Activated CD4-positive, CD25-positive, alpha-beta regulatory T cell treated with anti-CD3 and anti-CD28 coated beads, Interleukin-2, amount 50 U/mL, for 72 hours (primary cell): ENCODE results near the gene ADPRS.

Source experiments
- DNase-seq: peaks from one replicate; pipeline ENCODE4 v3.0.0; 2021

Gene ADPRS

DNA sequence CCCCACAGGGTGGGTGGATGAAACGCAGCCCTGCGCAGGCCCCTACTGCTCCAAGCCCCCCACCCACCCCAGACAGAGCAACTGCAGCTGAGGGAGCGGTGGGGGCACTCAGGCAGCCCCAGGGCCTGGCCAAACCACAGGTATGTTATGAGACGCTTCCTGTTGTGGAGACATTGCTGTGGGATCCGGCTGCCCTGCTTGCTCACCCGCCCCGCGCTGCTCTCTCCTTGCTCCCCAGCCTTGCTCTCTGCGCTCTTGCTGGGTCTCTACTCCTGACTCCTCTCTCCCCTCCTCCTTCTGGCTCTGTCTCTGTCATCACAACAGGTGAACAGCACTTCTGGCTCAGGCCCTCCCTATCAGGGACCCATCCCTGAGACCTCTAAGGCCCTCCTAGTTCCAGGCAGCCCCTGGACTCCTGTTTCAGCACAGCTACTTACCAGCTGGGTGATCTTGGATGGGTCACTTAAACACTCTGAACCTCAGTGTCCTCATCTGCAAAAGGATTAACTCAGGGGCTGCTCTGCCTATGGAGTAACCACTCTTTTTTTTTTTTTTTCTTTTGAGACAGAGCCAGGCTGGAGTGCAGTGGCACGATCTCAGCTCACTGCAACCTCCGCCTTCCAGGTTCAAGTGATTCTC lies 20.5 kb downstream of the ADPRS start:
- no peak for DNase-seq

DNA sequence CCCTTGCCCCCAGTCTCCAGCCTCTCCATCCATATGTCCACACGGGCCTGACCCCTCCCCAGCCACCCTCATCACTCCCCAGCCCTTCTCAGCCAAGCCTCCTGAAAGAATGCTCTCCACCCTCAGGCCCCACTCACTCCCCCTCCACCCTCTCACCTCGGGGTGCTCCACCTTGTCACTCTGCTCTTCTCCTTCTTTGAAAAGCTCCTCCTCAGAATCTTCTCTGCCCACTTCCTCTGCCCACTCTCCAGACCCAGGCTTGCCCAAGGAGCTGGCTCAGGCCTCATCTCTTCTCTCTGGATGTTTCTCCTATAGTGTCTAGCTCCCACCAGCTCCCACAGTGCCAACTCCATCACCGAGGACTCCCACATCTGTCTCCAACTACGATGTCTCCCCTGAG lies 22.5 kb downstream of the ADPRS start:
- DNase-seq: no peak

DNA sequence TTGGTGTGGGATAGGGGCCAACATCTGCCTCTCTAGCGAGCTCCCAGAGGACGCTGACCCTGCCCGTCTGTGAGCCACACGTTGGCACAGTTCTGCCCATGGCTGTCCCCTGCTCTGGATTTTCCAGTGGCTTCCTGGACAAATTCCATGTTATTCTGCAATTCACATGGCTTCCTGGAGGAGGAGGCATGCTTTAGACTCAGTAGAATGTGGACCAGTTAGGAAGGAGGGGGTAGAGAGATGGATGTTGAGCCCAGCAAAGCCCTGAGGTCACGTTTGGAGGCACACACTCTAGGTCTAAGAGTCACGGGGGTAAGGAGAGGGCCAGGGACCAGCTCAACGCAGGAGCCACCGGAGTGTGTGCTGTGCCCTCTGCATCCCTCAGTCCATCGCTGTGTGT lies 24.1 kb downstream of the ADPRS start:
- DNase-seq: no peak

DNA sequence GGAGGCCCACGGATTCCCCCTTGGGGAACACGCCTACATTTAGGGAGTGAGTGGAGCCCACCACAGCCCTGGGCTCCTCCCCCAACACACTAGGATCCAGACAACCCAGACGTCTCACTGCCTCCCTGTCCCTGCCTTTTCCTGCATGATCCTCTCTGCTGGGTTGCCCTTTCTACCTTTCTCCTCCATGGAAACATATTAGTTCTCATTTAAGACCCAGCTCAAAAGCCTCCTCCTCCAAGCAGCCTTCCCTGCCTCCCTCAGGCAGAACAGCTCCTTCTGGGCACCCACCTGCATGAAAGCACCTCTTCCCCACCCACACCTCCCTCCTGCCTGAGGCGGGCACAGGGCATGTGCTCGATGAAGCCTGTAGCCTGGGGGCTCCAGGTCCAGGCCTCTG lies 25.7 kb downstream of the ADPRS start:
- DNase-seq: no peak

DNA sequence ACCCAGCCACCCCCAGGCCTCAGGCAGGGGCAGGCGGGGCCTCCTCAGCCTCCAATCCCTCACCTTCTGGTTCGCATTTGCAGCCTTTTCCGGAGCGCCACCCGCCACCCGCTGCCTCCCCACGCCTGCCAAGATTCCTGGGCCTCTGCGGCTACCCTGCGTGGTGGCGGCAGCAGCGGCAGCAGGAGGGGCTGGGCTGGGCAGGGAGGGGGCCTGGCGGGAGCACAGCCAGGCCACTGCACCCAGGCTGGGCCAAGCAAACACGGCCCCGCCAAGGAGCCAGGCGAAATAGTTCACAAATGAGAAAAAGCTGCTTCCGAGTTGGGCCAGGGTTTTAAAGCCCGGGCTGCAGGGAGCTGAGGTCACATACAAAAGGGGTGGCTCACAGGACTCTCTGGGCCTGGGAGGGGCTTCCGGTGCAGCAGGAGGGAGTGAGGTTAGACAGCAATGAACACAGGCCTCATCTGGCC lies 26.5 kb downstream of the ADPRS start:
- DNase-seq: no peak

DNA sequence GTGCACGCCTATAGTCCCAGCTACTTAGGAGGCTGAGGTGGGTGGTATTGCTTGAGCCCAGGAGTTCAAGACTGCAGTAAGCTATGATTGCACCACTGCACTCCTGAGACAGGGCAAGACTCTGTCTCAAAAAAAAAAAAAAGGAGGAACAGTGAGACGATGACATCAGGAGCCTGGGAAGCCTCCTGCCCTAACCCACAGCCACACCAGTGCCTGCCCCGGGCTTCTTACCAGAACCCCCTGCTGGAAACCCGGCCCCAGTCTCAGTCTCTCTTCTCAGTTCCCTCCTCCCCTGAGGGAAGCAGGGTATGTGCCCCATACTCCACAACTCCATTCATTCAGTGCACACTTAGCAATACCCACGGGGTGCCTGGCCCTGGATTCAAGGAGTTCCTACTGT lies 27.2 kb downstream of the ADPRS start:
- DNase-seq: no peak

DNA sequence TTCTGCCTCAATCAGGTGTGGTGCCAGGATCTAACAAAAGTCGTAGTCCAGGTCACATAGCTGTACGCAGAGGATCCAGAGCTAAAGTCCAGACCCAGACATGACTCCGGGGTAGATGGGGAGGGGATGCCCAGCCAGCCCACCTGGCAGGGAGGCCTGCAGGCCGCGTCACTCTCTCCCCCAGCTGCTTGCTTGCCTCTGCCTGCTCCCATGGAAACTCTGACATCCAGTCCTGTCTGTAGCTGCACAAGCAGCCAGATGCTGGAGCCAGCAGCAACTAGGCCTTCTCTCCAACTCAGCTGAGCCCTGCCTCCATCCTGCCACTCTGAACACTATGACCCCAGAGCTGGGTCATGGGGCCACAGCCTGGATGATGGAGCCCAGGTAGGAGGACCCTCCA lies 28.2 kb downstream of the ADPRS start:
- DNase-seq: no peak

DNA sequence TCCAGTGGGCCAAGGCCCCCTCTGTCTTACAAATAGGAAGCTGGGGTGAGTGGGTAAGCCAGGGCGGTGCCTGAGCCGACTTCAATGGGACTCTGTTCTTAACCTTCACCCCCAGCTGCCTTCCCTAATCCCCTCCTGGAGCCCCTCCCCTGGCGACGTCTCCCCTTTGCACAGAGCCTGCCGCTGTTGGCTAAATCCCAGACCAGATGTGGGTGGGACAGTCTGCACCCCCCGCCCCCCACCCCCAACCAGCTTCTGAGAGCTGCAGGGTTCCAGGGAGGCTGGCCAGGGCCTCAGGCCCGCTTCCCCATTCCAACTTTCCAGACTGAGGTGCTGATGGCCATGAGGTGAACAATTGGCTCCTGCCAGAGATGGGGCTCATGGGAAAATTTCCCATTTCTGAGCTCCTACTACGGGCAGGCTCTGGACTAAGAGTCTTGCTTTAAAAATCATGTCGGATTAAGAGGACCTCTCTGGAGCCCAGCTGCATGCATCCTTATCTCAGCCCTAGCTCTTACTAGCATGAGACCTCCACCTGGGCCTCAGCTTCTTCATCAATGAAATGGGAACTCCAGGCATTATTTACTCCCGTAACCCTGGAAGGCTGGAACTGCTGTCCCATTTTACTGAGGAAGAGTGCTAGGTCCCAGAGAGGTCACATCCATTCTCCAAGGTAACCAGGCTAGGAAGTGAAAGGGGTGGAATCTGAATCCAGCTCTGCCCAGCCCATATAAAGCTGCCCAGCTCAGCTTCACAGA lies 29.9 kb downstream of the ADPRS start:
- no peak for DNase-seq

DNA sequence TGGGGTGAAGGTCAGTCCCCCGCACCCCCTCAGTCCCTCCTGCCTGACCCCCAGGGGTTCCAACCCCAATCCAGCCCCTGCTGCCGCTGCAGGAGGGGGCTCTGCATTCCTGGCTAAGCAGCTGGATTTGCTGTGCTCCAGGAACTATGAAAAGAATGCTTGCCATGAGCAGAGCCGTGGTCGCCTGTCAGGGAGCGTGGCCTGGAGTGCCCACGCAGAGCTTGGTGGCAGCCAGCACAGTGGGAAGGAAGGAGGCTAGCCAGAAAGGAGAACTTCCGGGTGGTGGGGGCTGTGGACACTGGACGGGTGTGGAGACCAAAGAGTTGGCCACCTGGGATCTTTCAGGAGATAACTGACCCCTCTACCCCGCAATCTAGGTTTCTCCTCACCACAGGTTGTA lies 30.8 kb downstream of the ADPRS start:
- no peak for DNase-seq

DNA sequence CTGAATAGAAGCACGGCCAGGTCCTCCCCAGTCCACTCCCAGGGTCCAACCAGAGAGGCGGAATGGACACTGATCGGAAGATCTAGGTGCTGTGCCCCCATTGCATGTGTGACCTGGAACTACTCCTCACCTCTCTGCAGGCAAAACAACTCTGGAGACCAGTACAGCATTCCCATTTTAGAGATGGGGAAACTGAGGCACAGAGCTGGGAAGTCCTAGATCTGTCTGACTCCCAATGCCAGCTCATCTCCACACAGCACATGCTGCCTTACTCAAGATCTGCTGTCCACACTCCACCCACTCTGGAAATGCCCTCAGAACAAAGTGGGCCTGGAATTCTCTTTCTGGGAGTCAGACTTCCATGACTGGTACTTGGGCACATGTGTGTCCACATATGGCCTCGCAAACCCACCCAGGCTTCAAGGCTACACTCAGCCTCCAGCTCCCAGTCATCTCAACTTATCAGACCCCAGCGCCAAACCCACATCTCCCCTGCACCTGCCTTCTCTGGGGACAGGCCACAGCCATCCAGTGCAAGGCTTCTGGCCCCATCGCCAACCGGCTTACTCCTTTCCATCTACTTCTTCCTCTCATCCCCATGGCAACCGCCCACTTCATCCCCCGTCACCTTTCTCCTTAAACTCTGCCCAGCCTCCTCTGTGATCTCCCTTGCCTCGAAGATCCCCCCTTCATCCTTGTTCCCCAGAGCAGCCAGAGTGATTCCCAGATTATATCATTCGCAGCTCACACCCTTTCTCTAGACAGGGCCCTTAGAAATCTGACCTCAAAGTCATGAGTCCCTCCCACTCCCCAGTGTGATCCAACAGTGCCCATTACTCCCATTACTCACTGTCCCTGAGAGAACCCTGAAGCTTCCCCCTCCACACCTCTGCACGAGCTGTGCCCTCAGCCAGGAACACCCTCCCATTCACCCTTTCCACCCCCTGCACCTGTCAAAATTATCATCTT lies 33.7 kb downstream of the ADPRS start:
- DNase-seq: no peak

DNA sequence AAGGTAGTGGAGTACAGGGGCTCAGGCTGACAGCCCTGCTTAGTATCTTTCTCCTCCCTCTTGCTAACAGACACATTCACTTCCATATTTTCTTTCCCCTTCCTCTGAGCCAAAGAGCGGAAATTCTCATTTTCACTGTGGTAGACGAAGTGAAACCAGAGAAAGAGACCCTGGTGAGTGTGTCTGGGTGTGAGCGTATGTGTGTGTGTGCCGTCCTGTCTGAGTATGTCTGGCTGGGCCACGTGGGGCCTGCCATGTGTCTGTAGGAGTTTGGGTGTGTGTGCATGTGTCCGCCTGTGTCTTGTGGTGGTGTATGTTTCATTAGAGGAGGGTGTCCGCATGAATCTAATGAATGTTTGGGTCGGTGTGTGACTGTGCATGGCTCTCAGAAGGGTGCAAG lies 34.7 kb downstream of the ADPRS start:
- no peak for DNase-seq

DNA sequence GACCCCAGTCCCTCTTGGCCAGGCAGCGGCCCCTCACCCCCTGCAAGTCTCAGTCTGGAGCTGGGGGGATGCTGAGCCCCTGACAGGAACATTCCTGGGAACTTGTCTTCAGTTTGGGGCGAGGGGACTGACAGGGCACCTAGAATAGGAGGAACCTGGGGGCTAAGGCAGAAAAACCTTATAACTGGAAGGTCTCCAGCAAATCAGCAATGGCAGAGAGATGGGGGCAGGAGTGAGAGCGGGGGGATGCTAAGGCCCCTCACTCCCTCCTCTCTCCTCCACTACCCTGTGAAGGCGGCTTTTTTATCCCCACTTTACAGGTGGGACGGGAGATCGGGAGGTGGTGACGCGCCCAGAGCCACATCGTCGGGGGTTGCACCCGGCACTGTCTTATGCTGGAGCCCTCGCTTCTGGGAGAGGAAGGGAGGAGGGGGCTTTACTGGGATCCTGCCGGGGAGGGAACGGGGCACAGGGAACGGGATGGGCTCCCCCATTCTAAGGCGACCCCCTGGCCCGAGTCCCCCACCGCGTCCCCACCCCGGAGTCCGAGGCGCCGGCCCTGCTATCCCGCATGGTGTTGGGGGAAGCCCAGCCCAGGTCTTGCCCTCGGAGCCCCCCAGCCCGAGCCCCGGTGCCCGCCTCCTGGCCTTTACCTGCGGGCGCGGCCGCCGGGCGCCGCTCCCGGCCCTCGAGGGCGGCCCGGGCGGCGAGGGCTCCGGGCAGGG lies 35.9 kb downstream of the ADPRS start:
- no peak for DNase-seq

DNA sequence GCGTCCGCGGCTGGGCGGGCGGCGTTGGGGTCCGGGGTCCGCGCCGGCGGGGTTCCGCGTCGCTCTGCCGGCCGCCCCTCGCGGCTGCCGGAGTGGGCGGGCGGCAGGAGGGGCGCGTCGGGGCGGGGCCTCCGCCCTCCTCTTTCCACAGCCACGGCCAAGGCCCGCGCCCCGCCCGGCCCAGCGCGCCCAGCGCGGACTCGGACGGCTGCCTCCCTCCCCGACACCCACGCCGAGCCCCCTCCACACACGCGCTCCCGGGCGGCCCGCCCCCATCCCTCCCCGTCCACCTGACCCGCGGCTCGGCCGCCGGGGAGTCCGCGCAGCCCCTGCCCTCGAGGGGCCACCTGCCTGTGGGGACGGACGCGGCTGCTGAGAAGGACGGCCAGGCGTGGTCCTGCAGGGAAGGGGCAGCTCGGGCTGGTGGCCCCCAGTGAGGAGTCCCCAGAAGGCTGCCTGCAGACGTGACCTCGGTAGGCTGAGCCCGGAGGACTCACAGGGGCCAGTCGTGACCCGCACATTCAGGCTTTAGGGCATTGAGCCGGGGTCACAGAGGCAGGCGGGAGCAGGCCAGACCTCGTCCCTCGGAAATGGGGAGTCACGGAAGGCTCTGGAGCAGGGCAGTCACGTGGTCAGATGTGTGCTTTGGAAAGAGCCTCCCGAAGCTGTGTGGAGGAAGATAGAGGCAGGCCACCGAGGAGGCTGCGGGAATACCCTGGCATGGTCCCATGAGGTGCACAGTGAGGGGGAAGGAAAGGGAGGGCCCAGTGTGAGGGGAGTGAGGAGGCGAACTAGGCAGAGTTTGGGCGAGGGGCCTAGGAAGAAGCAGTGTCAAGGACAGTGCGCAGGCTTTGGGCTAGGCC lies 36.7 kb downstream of the ADPRS start, which contains the start of gene COL8A2:
Gene COL8A2 (minus strand): TSS at position 94 of the 863 bp plus-strand sequence. CDS start 24,980 bp downstream, outside the sequence.
- no peak for DNase-seq

DNA sequence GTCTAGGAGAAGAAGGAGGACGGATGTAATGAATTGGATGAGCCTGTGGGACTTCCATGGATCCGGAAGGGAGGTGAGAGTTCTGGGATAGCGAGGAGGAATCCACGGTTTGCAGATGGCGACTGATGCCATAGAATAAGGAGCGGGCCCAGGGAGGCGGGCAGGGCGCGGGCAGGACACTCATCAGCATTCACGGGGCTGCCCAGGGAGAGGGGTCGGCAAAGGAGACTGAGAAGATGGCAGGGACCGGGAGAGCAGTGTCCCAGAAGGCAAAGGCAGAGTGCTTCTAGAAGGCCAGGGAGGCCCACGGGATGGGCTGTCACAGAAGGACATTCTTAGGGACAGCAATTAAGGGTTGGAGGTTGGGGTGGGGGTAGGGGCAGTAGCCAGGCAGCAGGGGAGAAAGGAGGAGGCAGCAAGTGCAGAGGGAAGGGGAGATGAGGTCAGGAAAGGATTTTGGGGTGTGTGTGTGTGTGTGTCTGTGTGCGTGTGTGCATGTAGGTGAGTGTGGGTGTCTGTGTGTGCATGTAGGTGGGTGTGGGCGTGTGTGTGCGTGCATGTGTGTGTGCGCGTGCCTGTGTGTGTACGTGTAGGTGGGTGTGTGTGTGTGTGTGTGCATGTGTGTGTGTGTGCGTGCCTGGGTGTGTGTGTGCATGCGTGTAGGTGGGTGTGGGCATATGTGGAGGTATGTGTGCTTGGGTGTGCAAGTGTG lies 37.5 kb downstream of the ADPRS start:
- DNase-seq: no peak

DNA sequence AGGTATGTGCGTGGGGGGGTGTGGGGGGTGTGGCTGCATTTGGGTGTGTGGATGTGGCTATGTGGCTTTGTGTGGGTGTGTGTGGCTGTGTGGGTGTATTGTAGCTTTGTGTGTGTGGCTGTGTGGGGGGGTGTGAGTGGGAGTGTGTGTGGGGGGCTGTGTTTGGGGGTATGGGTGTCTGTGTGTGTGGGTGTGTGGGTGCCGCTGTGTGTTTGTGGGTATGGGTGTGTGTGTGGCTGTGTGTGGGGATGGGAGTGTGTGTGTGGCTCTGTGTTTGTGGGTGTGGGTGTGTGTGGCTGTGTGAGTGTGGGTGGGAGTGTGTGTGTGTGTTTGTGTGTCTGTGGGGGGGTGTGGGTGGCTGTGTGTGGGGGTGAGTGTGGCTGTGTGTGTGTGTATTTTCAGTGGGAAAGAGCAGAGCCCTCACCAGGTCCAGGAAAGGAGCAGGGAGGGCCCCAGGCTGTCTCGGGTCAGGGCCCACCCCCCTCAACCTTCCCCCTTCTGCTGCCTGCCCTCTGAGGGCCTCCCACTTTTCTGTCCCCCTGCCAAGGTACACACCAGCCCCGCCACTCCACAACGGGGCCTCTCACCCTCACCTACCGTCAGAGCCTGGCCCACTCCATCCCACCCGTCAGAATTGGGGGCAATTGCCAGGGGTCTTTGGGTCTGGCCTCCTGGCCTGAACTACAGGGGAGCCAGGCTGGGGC lies 38.3 kb downstream of the ADPRS start:
- DNase-seq: no peak

DNA sequence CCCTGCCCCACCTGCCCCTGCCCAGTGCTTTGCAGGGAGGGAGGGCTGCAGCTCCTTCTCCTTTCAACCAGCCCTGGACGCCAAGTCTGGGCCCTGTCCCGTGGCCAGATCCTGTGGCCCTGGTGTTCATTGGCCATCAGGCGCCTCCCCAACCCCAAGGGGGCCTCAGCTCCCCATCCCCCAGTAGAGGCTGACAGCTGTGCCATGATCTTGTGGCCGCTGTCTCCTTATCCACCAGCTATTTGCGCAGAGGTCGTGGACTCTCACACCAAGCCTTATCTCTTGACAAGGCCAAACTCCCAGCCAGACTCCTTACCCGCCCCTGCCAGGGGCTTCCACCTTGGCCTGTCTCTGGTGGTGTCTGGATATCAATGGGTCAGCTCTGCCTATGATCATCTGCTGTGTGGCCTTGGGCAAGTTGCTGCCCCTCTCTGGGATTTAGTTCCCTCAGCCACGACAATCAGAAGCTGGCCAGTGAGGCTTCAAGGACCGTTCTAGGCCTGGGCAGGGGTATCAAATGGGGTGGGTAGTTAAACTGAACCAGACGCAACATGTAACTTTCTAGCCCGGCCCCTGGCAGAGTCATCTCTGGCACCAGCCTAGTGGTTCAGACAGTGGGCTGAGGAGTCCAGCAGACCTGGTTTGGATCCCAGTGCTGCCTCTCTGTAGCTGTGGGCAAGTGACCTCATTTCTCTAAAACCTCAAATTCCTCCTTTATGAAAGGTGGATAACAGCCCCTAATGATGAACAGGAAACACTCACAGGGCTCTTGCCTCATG lies 39.6 kb downstream of the ADPRS start:
- DNase-seq: no peak

DNA sequence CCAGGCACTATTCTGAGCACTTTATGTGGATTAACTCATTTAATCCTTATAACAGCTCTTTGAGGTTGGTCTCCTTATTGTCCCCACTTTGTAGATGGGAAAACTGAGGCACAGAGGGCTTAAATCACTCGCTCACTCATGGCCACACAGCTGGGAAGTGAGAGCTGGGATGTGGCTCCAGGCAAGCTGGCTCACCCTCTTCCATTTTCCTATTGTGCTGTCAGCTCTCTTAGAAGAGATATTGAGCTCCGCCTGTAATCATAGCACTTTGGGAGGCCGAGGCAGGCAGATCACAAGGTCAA lies 40.2 kb downstream of the ADPRS start:
- DNase-seq: no peak

DNA sequence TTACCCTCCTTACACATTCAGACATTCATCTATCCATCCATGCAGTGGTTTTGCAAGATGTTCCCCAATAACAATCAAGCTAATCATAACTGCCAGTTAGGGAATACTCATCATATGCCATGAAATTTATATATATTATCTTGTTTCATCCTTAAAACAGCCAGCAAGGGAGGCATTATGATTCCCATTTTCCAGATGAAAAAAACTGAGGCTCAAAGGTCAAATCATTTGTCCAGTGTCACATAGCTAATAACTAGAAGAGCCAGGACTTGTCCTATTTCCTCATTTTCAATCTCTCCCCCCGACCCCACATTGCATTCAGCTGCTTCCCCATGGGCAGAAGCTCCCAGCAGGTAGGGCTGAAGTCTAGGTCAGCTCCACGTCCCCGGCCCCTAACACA lies 43.3 kb downstream of the ADPRS start:
- no peak for DNase-seq

DNA sequence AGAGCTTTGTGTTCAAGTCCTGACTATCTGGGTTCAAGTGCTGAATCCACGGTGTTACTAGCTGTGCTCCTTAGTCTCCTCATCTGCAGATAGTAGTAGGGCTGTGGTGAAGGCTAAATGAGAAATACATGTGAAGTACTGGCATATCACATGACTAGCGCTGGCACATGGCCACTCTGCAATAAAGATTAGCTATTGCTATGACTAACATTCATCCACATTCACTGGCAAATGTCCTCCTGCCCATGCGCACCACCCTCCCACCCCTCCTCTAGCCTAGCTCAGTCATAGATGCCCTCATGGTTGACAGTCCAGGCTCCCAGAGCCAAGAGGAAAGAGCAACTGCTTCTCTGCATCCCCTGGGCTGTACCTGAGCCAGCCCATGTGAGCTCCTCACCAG lies 44.8 kb downstream of the ADPRS start:
- no peak for DNase-seq

DNA sequence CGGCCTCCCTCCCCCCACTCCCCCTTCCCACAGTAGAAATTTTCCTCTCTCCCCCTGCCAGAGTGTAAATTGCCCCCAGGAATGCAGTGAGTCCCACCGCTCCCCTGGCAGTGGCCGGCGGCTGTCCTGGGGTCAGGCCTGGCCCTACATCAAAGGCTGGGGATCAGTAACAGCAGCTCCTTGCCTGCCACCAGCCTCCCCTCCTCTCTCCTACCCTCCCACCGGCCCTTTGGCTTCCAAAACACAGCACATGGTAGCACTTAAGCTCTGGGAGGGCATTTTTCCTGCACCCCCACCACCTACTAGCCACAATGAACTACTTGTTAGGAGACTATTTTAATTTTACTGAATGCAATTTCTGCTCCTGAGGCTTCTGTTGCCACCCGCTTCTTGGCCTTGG lies 45.3 kb downstream of the ADPRS start:
- no peak for DNase-seq
